Fibroblast of skin of right quadriceps (primary cell): ENCODE measurements around the gene EFNA1.
"Not testable (repeated sequence)": the region's sequence is repeated elsewhere in the genome, so short reads cannot be mapped to it uniquely, and the experiment has no call there.

ENCODE experiments used
- DNase-seq: peaks from one replicate; pipeline ENCODE4 v3.0.0-alpha.2; 2013

EFNA1 gene

DNA sequence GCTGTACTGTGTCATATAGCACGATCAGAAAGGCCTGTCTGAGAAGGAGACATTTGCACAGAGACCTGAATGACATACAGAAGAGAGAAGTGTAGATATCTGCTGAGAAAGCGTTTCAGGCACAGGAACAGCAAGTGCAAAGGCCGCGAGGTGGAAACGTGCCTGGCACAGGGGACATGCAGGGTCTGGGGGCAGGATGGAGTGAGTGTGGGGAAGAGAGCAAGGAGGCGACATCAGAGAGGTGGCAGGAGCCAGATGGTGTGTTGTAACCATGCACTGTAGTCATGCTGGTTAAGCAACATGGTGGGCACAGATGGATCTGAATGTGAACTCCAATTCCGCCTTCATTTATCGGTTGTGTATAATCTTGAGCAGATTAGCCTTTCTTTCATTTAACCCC is 32.5 kb downstream of the EFNA1 start:
- no peak for DNase-seq

- DNase-seq: not testable (repeated sequence)
These were observed 35.0 kb downstream of the EFNA1 start for GRCh38 chr1:155162631-155163030.

DNA sequence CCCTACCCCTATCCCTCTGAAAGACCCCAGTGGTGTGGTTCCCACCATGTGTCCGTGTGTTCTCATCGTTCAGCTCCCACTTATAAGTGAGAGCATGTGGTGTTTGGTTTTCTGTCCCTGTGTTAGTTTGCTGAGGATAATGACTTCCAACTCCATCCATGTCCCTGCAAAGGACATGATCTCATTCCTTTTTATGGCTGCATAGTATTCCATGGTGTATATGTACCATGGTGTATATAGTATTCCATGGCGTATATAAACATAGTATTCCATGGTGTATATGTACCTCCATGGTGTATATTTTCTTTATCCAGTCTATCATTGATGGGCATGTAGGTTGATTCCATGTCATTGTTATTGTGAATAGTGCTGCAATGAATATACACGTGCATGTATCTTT is 36.1 kb downstream of the EFNA1 start:
- not testable (repeated sequence) for DNase-seq

DNA sequence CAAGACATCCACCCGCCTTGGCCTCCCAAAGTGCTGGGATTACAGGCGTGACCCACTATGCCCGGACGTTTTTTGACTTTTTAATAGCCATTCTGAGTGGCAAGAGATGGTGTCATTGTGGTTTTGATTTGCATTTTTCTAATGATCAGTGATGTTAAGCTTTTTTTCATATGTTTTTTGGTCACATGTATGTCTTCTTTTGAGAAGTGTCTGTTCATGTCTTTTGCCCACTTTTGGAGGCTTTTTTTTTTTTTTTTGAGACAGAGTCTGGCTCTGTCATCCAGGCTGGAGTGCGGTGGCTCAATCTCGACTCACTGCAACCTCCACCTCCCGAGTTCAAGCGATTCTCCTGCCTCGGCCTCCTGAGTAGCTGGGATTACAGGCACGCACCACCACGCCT is 36.9 kb downstream of the EFNA1 start:
- DNase-seq: not testable (repeated sequence)

- no peak for DNase-seq
These were observed 38.4 kb downstream of the EFNA1 start for GRCh38 chr1:155166051-155166470.

GRCh38 chr1:155166471-155167165 is 38.9 kb downstream of the EFNA1 start:
- no peak for DNase-seq

DNA sequence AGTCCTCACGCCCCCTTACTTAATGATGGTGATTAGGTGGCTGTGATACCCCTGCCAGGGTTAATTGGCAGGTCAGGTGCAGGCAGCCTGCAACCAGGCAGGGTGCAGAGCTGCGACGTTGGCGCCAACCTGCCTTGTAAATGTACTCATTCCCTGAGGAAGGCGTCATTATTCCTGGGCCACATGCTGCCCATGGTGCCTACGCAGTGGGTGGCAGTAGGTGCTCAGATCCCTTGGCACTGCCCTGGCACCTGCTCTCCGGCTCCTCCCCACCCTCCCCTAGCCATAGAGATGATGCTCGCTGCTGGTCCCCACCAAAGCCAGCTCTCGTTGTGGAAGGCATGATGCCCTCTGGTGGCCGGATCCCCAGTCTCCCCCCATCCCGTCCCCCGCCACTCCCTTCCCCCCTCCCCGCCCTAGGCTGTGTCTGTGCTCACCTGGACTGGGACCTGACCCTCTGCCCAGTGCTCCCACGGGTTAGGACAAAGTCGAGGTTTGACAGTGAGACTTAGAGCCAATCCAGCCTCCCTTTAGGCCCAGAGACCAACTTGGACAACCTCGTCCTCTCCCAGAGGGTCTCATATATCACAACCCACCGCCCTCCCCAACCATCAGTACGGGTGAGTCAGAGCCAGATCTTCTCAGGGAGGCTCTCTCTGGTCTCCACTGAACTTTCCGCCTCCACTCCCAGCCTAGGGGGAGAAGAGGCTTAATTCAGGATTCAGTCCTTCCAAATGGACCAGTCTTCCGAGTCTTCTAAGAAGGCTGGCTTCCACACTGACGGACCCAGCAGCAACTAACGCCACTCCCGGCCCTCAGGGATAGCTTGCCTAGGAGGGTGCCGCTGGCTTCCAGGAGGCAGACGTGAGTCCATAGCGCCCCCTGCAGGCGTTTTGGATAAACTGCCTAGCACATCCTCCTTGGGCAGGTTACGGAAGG is 39.8 kb downstream of the EFNA1 start:
- DNase-seq: peak; percentile 73

DNA sequence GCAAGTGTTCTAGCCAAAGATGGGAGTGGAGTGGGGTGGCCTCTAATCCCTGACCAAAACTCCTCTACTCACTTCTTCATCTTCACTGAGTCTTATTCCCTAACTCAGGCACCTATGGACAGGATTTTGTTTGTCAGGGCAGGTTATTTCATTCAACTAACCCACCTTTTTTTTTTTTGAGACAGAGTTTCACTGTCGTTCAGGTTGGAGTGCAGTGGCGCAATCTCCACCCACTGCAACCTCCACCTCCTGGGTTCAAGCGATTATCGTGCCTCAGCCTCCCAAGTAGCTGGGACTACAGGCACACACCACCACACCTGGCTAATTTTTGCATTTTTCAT is 40.4 kb downstream of the EFNA1 start:
- not testable (repeated sequence) for DNase-seq

DNA sequence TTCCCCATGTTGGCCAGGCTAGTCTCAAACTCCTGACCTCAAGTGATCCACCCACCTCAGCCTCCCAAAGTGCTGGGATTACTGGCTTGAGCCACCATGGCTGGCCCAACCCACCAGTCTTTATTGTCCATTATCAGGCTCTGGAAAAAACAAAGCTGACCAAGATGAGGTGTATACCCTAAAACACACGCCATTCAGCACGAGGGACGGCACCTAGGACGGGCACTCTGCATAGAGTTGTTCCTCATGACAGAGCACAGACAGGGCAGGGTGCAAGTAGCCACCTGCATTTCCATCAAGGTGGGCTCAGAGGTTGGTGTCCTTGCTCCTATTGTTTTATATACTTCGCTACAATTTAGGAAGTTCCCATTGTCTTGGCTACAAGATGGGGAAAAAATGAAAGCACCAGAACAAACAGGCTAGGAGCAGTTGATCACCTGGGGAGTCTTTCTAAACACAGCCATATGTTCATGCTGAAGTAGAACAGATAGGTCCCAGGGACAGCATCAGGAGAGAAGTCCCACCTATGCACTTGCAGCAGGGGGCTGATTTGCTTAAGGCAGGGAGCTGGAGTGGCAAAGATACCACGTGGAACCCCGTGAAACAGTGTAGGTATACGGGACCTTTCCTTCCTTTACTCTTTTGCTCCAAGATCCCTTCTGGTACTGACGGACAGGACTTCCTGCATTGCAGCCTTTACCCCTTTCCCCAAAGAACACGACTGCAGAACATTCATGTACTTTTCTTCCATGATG is 41.0 kb downstream of the EFNA1 start:
- no peak for DNase-seq

- DNase-seq: no peak
These were observed 41.9 kb downstream of the EFNA1 start for GRCh38 chr1:155169541-155169940.

- DNase-seq: no peak
These were observed 42.6 kb downstream of the EFNA1 start for GRCh38 chr1:155170101-155170785.

GRCh38 chr1:155170806-155171205 is 43.1 kb downstream of the EFNA1 start:
- DNase-seq: no peak

- DNase-seq: no peak
These were observed 44.4 kb downstream of the EFNA1 start for GRCh38 chr1:155171836-155172731.

- peak; percentile 95 for DNase-seq
These were observed 45.2 kb downstream of the EFNA1 start, which contains the start of gene KRTCAP2 for GRCh38 chr1:155172732-155173477. TSS of gene KRTCAP2 (minus strand) at chr1:155173304. CDS start at chr1:155173224, 80 bp downstream.

DNA sequence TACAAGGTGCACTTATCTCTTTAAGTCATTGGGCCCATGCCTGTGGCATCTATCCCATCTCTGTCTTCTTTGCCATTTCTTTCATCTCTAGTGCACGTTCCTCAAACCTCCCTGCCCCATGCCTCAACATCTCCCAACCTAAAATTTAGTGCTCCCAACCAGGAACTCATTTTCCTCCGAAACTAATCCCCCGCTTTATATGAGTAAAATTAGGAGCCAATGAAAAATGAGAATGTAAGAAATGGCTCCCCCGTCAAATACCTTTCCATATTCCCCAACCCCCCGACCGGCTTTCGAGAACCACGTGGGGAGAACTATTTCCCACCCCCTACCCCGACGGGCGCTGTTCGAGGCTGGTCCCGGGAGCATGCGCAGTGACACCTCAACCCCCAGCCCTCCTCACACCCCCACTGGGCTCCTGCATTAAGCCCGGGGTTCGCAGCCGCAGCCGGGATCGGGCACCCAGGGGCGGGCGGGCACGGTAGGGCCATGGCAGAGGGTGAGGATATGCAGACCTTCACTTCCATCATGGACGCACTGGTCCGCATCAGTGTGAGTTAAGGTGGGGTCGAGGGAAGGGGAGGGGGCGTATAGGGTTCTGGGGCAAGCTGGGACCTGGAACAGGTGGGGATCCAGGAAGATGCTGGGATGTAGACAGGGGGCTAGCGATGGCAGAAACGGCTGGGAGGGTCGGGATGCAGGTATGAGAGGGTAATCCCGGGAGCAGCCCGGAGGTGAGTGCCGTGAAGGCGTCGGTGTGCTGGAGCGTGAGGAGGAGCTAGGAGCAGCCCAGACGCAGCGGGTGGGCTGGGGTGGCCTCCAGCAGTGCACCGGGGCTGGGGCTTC is 46.0 kb downstream of the EFNA1 start, which contains the start of gene TRIM46:
TRIM46 (plus strand) TSS at position 372 of the 846 bp plus-strand sequence; CDS start at position 490, 118 bp downstream.
- DNase-seq: peak; percentile 80

DNA sequence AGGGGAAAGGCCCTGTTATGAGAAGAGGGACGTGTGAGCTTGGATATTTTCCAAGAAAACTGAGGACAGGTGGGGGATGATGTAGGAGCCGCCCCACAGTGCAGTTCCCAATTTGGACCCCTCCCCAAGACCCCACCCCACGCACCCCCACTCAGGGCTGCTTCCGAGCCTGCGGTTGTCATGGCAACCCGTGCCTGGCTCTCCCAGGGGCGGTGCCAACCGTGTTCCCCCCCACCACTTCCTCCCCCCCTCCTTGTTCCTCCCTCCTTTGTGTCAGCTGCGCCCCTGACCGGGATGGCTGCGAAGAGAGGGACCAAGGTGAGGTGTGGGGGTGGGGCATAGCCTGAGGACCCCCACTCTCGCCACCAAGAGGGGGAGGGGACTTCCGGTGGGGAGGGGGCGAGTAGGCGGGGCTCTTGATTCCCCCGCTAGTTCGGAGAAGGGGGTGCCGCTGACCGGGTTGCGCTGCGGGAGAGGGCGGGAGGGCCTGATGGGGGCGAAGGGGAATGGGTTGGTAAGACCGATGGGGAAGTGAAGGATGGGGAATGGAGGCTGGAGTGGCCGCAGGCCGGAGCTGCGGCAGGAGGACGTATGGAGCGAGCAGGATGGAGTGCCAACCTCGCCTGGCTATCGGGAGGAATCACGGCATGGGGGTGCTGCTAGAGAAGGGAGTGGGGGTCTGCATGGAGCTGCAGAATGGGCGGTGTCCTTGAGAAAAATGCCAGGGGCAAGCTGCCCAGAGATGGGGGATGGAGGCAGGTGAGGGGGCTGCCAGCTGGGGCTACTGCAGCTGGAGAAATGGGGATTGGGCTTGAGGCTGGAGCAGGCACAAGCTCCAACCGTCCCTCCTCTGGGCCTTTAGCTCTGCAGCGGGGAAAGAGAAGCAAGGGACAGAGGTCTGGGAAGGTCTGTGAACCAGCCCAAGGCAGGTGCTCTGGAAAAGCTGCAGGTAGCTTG is 46.9 kb downstream of the EFNA1 start:
- peak; percentile 46 for DNase-seq

DNA sequence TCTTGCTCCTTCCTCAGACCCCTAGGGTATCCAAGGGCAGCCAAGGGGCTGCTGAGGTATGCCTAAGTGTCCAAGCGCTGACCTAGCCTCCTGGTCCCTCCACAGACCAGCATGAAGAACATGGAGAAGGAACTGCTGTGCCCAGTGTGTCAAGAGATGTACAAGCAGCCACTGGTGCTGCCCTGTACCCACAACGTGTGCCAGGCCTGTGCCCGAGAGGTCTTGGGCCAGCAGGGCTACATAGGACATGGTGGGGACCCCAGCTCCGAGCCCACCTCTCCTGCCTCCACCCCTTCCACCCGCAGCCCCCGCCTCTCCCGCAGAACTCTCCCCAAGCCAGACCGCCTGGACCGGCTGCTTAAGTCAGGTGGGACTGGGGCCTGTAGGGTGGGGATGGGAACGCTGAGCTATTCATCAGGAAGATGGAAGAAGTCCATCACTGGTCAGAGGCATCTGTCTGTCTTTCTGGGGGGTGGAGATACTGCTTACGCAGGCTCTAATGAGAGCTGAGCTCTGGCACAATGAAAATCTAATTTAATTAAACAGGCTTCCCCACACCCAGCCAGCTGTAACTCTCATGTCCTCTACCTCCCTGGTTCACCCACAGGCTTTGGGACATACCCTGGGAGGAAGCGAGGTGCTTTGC is 47.7 kb downstream of the EFNA1 start:
- DNase-seq: no peak

DNA sequence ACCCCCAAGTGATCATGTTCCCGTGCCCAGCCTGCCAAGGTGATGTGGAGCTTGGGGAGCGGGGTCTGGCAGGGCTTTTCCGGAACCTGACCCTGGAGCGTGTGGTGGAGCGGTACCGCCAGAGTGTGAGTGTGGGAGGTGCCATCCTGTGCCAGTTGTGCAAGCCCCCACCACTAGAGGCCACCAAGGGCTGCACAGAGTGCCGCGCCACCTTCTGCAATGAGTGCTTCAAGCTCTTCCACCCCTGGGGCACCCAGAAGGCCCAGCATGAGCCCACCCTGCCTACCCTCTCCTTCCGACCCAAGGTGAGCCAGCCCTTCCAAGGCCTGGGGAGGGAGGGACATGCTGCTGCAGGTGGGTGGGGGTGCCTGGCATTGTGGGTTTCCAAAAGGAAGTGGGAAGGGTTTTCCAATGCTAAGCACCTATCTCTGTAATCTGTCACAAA is 48.3 kb downstream of the EFNA1 start:
- no peak for DNase-seq
